ENCODE results near the gene CREBBP.

The CREBBP gene

GRCh38 chr16:3797904-3798811 is 82.4 kb downstream of the CREBBP start:
- no peak for DNase-seq (ENCODE audit: low spot score)

- DNase-seq (ENCODE audit: low spot score) = no peak
These were observed 83.0 kb downstream of the CREBBP start for GRCh38 chr16:3797473-3797872.

GRCh38 chr16:3793161-3793576 is 87.3 kb downstream of the CREBBP start:
- DNase-seq (ENCODE audit: low spot score) = no peak

GRCh38 chr16:3792472-3793012 is 88.0 kb downstream of the CREBBP start:
- DNase-seq (ENCODE audit: low spot score) = no peak

GRCh38 chr16:3791701-3792100 is 88.8 kb downstream of the CREBBP start:
- DNase-seq (ENCODE audit: low spot score) = no peak

GRCh38 chr16:3789375-3790099 is 91.0 kb downstream of the CREBBP start:
- DNase-seq (ENCODE audit: low spot score) = no peak

- no peak for DNase-seq (ENCODE audit: low spot score)
These were observed 91.7 kb downstream of the CREBBP start for GRCh38 chr16:3788711-3789374.

- no peak for DNase-seq (ENCODE audit: low spot score)
These were observed 92.4 kb downstream of the CREBBP start for GRCh38 chr16:3787924-3788661.

GRCh38 chr16:3785413-3785812 is 95.1 kb downstream of the CREBBP start:
- DNase-seq (ENCODE audit: low spot score) = no peak

- DNase-seq (ENCODE audit: low spot score) = no peak
These were observed 97.0 kb downstream of the CREBBP start for GRCh38 chr16:3783516-3783915.

- no peak for DNase-seq (ENCODE audit: low spot score)
These were observed 97.9 kb downstream of the CREBBP start for GRCh38 chr16:3782566-3782965.

- DNase-seq (ENCODE audit: low spot score) = no peak
These were observed 99.1 kb downstream of the CREBBP start for GRCh38 chr16:3781421-3781820.

- DNase-seq (ENCODE audit: low spot score) = no peak
These were observed 99.9 kb downstream of the CREBBP start for GRCh38 chr16:3780570-3780969.

- DNase-seq (ENCODE audit: low spot score) = no peak
These were observed 104.2 kb downstream of the CREBBP start for GRCh38 chr16:3776316-3776715.

GRCh38 chr16:3774819-3775218 is 105.7 kb downstream of the CREBBP start:
- no peak for DNase-seq (ENCODE audit: low spot score)

GRCh38 chr16:3774156-3774767 is 106.3 kb downstream of the CREBBP start:
- DNase-seq (ENCODE audit: low spot score) = no peak

- no peak for DNase-seq (ENCODE audit: low spot score)
These were observed 106.8 kb downstream of the CREBBP start for GRCh38 chr16:3773663-3774062.

GRCh38 chr16:3771513-3771912 is 109.0 kb downstream of the CREBBP start:
- DNase-seq (ENCODE audit: low spot score) = no peak

GRCh38 chr16:3770530-3770929 is 110.0 kb downstream of the CREBBP start:
- DNase-seq (ENCODE audit: low spot score) = no peak

GRCh38 chr16:3769942-3770341 is 110.6 kb downstream of the CREBBP start:
- no peak for DNase-seq (ENCODE audit: low spot score)

GRCh38 chr16:3769013-3769412 is 111.5 kb downstream of the CREBBP start:
- DNase-seq (ENCODE audit: low spot score) = no peak

All from kidney capillary endothelial cell (primary cell).